Neural cell (in vitro differentiated cells): ENCODE measurements around the gene RNF145.

Experiments
- CTCF ChIP-seq: fragments of 450-650 bp; IDR thresholded peaks from 2 replicates; pipeline ENCODE4 v1.5.1; 2014; ENCODE audit warnings: antibody characterized with exemption, mild to moderate bottlenecking, moderate library complexity; ENCODE audit not compliant: poor library complexity, severe bottlenecking
- EZH2 ChIP-seq: fragments of 200-600, 300-800 bp; shearing (Covaris generic), sonication (generic); IDR thresholded peaks from 2 replicates; pipeline ENCODE4 v1.6.1; 2014; ENCODE audit warnings: antibody characterized with exemption, low read length, borderline replicate concordance, mild to moderate bottlenecking; ENCODE audit not compliant: insufficient read depth, poor library complexity, severe bottlenecking
- POLR2AphosphoS5 ChIP-seq: IDR thresholded peaks from 2 replicates; pipeline ENCODE4 v1.6.1; 2012
- REST ChIP-seq: IDR thresholded peaks from 2 replicates; pipeline ENCODE4 v1.6.1; 2012; ENCODE audit warnings: borderline replicate concordance

GRCh38 chr5:159224471-159224870, 15.1 kb upstream of the RNF145 start:
- no peak for TF ChIP-seq CTCF
- no peak for TF ChIP-seq EZH2
- TF ChIP-seq POLR2AphosphoS5, result no peak
- TF ChIP-seq REST, result no peak
